ENCODE measurements around the gene ADH7.
A peak's percentile ranks its signal among the peaks of the same experiment; 100 is the strongest.

Gene ADH7

GRCh38 chr4:99471349-99471748 is 36.2 kb upstream of the ADH7 start:
- no peaks in the 10 kb centered on the region for H3K27me3 ChIP-seq (ENCODE audit: control insufficient read depth in 1 of 2, insufficient read depth in 1 of 2, low read length in 2 of 2)
- H3K4me3 ChIP-seq (ENCODE audit: insufficient read depth in 1 of 2, low read depth in 1 of 2, low read length in 2 of 2), result no peak overlapping the region
- H2AFZ ChIP-seq (ENCODE audit: low read depth, low read length), result no peak overlapping the region
- no peak overlapping the region for H4K91ac ChIP-seq (ENCODE audit: low read length)
- H2AK5ac ChIP-seq (ENCODE audit: low read length, severe bottlenecking), result no peak overlapping the region
- no peak overlapping the region for H2BK5ac ChIP-seq (ENCODE audit: low read depth, low read length, poor library complexity, severe bottlenecking)
- peaks cover 2% of the 10 kb centered on the region for H3K4me1 ChIP-seq (ENCODE audit: control insufficient read depth, insufficient read depth, low read depth, low read length)
- no peak overlapping the region for H2BK12ac ChIP-seq (ENCODE audit: low read length in 2 of 2)
- H3K18ac ChIP-seq (ENCODE audit: low read depth in 1 of 2, low read length in 2 of 2), result no peak overlapping the region
- no peak overlapping the region for H2BK15ac ChIP-seq (ENCODE audit: low read depth, poor library complexity, severe bottlenecking)
- H3K14ac ChIP-seq (ENCODE audit: low read length in 2 of 2), result no peak overlapping the region
- no peak overlapping the region for H4K8ac ChIP-seq (ENCODE audit: low read length)
- H2BK120ac ChIP-seq (ENCODE audit: low read depth, low read length), result no peak overlapping the region
- H3K9ac ChIP-seq (ENCODE audit: low read length), result no peak overlapping the region
- DNase-seq, result no peak
- no peak overlapping the region for H3K4me2 ChIP-seq (ENCODE audit: low read length, poor library complexity, severe bottlenecking)
- no peaks in the 10 kb centered on the region for H3K36me3 ChIP-seq (ENCODE audit: control insufficient read depth in 1 of 2, insufficient read depth in 2 of 2, low read depth in 1 of 2, low read length in 2 of 2)
- H3K79me1 ChIP-seq (replicated peaks; ENCODE audit: low read length, poor library complexity, severe bottlenecking), result no peaks in the 10 kb centered on the region
- H3K4ac ChIP-seq (ENCODE audit: low read depth in 1 of 2, low read length in 2 of 2), result no peak overlapping the region
- no peak overlapping the region for H3K27ac ChIP-seq (ENCODE audit: low read length, poor library complexity, severe bottlenecking)
- H3K9me3 ChIP-seq (ENCODE audit: control insufficient read depth, low read length), result no peaks in the 10 kb centered on the region
- H3K23ac ChIP-seq (ENCODE audit: low read length in 2 of 2), result no peak overlapping the region

GRCh38 chr4:99468889-99469288 is 33.7 kb upstream of the ADH7 start:
- no peak overlapping the region for H4K91ac ChIP-seq (ENCODE audit: low read length)
- H3K9me3 ChIP-seq (ENCODE audit: control insufficient read depth, low read length), result no peaks in the 10 kb centered on the region
- H3K4me2 ChIP-seq (ENCODE audit: low read length, poor library complexity, severe bottlenecking), result no peak overlapping the region
- no peak overlapping the region for H3K27ac ChIP-seq (ENCODE audit: low read length, poor library complexity, severe bottlenecking)
- no peak overlapping the region for H4K8ac ChIP-seq (ENCODE audit: low read length)
- no peak overlapping the region for H2BK12ac ChIP-seq (ENCODE audit: low read length in 2 of 2)
- DNase-seq, result peak; percentile 18
- WGBS, result no CpG with 5 or more reads among the region's 1 CpG
- no peak overlapping the region for H3K14ac ChIP-seq (ENCODE audit: low read length in 2 of 2)
- no peak overlapping the region for H3K4ac ChIP-seq (ENCODE audit: low read depth in 1 of 2, low read length in 2 of 2)
- H3K4me3 ChIP-seq (ENCODE audit: insufficient read depth in 1 of 2, low read depth in 1 of 2, low read length in 2 of 2), result no peak overlapping the region
- H2AFZ ChIP-seq (ENCODE audit: low read depth, low read length), result no peak overlapping the region
- no peaks in the 10 kb centered on the region for H3K27me3 ChIP-seq (ENCODE audit: control insufficient read depth in 1 of 2, insufficient read depth in 1 of 2, low read length in 2 of 2)
- H3K79me1 ChIP-seq (replicated peaks; ENCODE audit: low read length, poor library complexity, severe bottlenecking), result no peaks in the 10 kb centered on the region
- no peak overlapping the region for H2AK5ac ChIP-seq (ENCODE audit: low read length, severe bottlenecking)
- H3K4me1 ChIP-seq (ENCODE audit: control insufficient read depth, insufficient read depth, low read depth, low read length), result peaks cover 2% of the 10 kb centered on the region
- H3K18ac ChIP-seq (ENCODE audit: low read depth in 1 of 2, low read length in 2 of 2), result no peak overlapping the region
- H3K23ac ChIP-seq (ENCODE audit: low read length in 2 of 2), result no peak overlapping the region
- H2BK15ac ChIP-seq (ENCODE audit: low read depth, poor library complexity, severe bottlenecking), result no peak overlapping the region
- H3K9ac ChIP-seq (ENCODE audit: low read length), result no peak overlapping the region
- no peak overlapping the region for H2BK5ac ChIP-seq (ENCODE audit: low read depth, low read length, poor library complexity, severe bottlenecking)
- H3K36me3 ChIP-seq (ENCODE audit: control insufficient read depth in 1 of 2, insufficient read depth in 2 of 2, low read depth in 1 of 2, low read length in 2 of 2), result no peaks in the 10 kb centered on the region
- H2BK120ac ChIP-seq (ENCODE audit: low read depth, low read length), result no peak overlapping the region

GRCh38 chr4:99467887-99468286 is 32.7 kb upstream of the ADH7 start:
- Histone ChIP-seq H3K14ac (ENCODE audit: low read length in 2 of 2) (no peak overlapping the region), H3K4me1 (ENCODE audit: control insufficient read depth, insufficient read depth, low read depth, low read length) (no peaks in the 10 kb centered on the region), H2BK12ac (ENCODE audit: low read length in 2 of 2) (no peak overlapping the region), H3K9me3 (ENCODE audit: control insufficient read depth, low read length) (no peaks in the 10 kb centered on the region), H2BK5ac (ENCODE audit: low read depth, low read length, poor library complexity, severe bottlenecking) (no peak overlapping the region), H3K36me3 (ENCODE audit: control insufficient read depth in 1 of 2, insufficient read depth in 2 of 2, low read depth in 1 of 2, low read length in 2 of 2) (no peaks in the 10 kb centered on the region), H3K9ac (ENCODE audit: low read length) (no peak overlapping the region), H3K23ac (ENCODE audit: low read length in 2 of 2) (no peak overlapping the region), H3K4me3 (ENCODE audit: insufficient read depth in 1 of 2, low read depth in 1 of 2, low read length in 2 of 2) (no peak overlapping the region), H2AK5ac (ENCODE audit: low read length, severe bottlenecking) (no peak overlapping the region), H2AFZ (ENCODE audit: low read depth, low read length) (no peak overlapping the region), H3K18ac (ENCODE audit: low read depth in 1 of 2, low read length in 2 of 2) (no peak overlapping the region), H4K91ac (ENCODE audit: low read length) (no peak overlapping the region), H3K4ac (ENCODE audit: low read depth in 1 of 2, low read length in 2 of 2) (no peak overlapping the region), H3K4me2 (ENCODE audit: low read length, poor library complexity, severe bottlenecking) (no peak overlapping the region), H3K27me3 (ENCODE audit: control insufficient read depth in 1 of 2, insufficient read depth in 1 of 2, low read length in 2 of 2) (no peaks in the 10 kb centered on the region), H2BK120ac (ENCODE audit: low read depth, low read length) (no peak overlapping the region), H2BK15ac (ENCODE audit: low read depth, poor library complexity, severe bottlenecking) (no peak overlapping the region), H4K8ac (ENCODE audit: low read length) (no peak overlapping the region), H3K79me1 (replicated peaks; ENCODE audit: low read length, poor library complexity, severe bottlenecking) (no peaks in the 10 kb centered on the region), H3K27ac (ENCODE audit: low read length, poor library complexity, severe bottlenecking) (no peak overlapping the region)
- no peak for DNase-seq
- no CpG with 5 or more reads among the region's 2 CpGs for WGBS

- no peaks in the 10 kb centered on the region for H3K9me3 ChIP-seq (ENCODE audit: control insufficient read depth, low read length)
- no peak overlapping the region for H4K8ac ChIP-seq (ENCODE audit: low read length)
- no peak overlapping the region for H2BK5ac ChIP-seq (ENCODE audit: low read depth, low read length, poor library complexity, severe bottlenecking)
- no peak overlapping the region for H2BK120ac ChIP-seq (ENCODE audit: low read depth, low read length)
- no peak overlapping the region for H2AK5ac ChIP-seq (ENCODE audit: low read length, severe bottlenecking)
- H2AFZ ChIP-seq (ENCODE audit: low read depth, low read length), result no peak overlapping the region
- WGBS, result 82% methylated on average over 2 of the region's 2 CpGs
- H3K18ac ChIP-seq (ENCODE audit: low read depth in 1 of 2, low read length in 2 of 2), result no peak overlapping the region
- H3K4me2 ChIP-seq (ENCODE audit: low read length, poor library complexity, severe bottlenecking), result no peak overlapping the region
- peaks cover 4% of the 10 kb centered on the region for H3K4me1 ChIP-seq (ENCODE audit: control insufficient read depth, insufficient read depth, low read depth, low read length)
- H4K91ac ChIP-seq (ENCODE audit: low read length), result no peak overlapping the region
- no peaks in the 10 kb centered on the region for H3K79me1 ChIP-seq (replicated peaks; ENCODE audit: low read length, poor library complexity, severe bottlenecking)
- H3K27ac ChIP-seq (ENCODE audit: low read length, poor library complexity, severe bottlenecking), result no peak overlapping the region
- H3K4me3 ChIP-seq (ENCODE audit: insufficient read depth in 1 of 2, low read depth in 1 of 2, low read length in 2 of 2), result no peak overlapping the region
- no peak overlapping the region for H3K4ac ChIP-seq (ENCODE audit: low read depth in 1 of 2, low read length in 2 of 2)
- no peak overlapping the region for H3K23ac ChIP-seq (ENCODE audit: low read length in 2 of 2)
- no peak overlapping the region for H2BK12ac ChIP-seq (ENCODE audit: low read length in 2 of 2)
- no peak overlapping the region for H2BK15ac ChIP-seq (ENCODE audit: low read depth, poor library complexity, severe bottlenecking)
- H3K27me3 ChIP-seq (ENCODE audit: control insufficient read depth in 1 of 2, insufficient read depth in 1 of 2, low read length in 2 of 2), result no peaks in the 10 kb centered on the region
- no peak overlapping the region for H3K9ac ChIP-seq (ENCODE audit: low read length)
- H3K14ac ChIP-seq (ENCODE audit: low read length in 2 of 2), result no peak overlapping the region
- no peaks in the 10 kb centered on the region for H3K36me3 ChIP-seq (ENCODE audit: control insufficient read depth in 1 of 2, insufficient read depth in 2 of 2, low read depth in 1 of 2, low read length in 2 of 2)
- DNase-seq, result no peak
Measured at GRCh38 chr4:99463566-99463965, 28.4 kb upstream of the ADH7 start.
